Neural cell (in vitro differentiated cells): ENCODE results near the gene PTPN13.

Source experiments
- EP300 ChIP-seq: fragments of 450-650 bp; conservative IDR thresholded peaks from 2 replicates; pipeline ENCODE4 v1.6.1; 2014; ENCODE audit warnings: antibody characterized with exemption, mild to moderate bottlenecking, moderate library complexity; ENCODE audit not compliant: poor library complexity, severe bottlenecking
- EZH2 ChIP-seq: fragments of 200-600, 300-800 bp; shearing (Covaris generic), sonication (generic); IDR thresholded peaks from 2 replicates; pipeline ENCODE4 v1.6.1; 2014; ENCODE audit warnings: antibody characterized with exemption, low read length, borderline replicate concordance, mild to moderate bottlenecking; ENCODE audit not compliant: insufficient read depth, poor library complexity, severe bottlenecking
- POLR2AphosphoS5 ChIP-seq: IDR thresholded peaks from 2 replicates; pipeline ENCODE4 v1.6.1; 2012
- RAD21 ChIP-seq: fragments of 450-650 bp; conservative IDR thresholded peaks from 2 replicates; pipeline ENCODE4 v1.6.1; 2014; ENCODE audit warnings: antibody characterized with exemption, mild to moderate bottlenecking, moderate library complexity
- TF ChIP-seq, protein P1 (sequence below): fragments of 450-650 bp; IDR thresholded peaks from 2 replicates; pipeline ENCODE4 v1.5.1; 2014; ENCODE audit warnings: antibody characterized with exemption, mild to moderate bottlenecking, moderate library complexity; ENCODE audit not compliant: poor library complexity, severe bottlenecking

DNA sequence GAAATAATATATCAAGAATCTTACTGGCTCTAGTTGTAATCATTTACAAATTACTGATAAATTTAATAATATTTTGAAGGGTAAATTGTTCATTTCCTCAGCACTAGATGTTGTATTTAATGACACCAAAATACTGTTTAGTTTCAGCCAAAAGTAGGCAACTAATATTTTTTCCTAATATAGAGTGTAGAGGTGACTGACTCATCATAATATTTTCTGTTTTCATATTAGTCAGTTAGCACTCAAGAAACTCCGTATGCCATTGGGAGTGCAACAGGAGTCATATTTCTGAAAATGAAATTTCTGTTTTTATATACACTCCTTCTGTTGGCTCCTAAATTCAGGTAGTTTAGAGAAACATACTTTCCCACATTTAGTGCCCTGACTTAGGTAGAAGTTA, 36.6 kb upstream of the PTPN13 start:
- TF ChIP-seq, protein P1, sequence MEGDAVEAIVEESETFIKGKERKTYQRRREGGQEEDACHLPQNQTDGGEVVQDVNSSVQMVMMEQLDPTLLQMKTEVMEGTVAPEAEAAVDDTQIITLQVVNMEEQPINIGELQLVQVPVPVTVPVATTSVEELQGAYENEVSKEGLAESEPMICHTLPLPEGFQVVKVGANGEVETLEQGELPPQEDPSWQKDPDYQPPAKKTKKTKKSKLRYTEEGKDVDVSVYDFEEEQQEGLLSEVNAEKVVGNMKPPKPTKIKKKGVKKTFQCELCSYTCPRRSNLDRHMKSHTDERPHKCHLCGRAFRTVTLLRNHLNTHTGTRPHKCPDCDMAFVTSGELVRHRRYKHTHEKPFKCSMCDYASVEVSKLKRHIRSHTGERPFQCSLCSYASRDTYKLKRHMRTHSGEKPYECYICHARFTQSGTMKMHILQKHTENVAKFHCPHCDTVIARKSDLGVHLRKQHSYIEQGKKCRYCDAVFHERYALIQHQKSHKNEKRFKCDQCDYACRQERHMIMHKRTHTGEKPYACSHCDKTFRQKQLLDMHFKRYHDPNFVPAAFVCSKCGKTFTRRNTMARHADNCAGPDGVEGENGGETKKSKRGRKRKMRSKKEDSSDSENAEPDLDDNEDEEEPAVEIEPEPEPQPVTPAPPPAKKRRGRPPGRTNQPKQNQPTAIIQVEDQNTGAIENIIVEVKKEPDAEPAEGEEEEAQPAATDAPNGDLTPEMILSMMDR: no peak
- no peak for TF ChIP-seq RAD21
- TF ChIP-seq POLR2AphosphoS5: no peak
- no peak for TF ChIP-seq EP300
- TF ChIP-seq EZH2: no peak
